HUDEP-2 (cell line): Measurements from ENCODE around the gene KEL.

Experiments
- DNase-seq, 76 experiments: peaks; one replicate each; lab custom pipeline; 2025; ENCODE audit not compliant: unreplicated experiment in 76 of 76; lab: John Stamatoyannopoulos, UW

The KEL gene

DNA sequence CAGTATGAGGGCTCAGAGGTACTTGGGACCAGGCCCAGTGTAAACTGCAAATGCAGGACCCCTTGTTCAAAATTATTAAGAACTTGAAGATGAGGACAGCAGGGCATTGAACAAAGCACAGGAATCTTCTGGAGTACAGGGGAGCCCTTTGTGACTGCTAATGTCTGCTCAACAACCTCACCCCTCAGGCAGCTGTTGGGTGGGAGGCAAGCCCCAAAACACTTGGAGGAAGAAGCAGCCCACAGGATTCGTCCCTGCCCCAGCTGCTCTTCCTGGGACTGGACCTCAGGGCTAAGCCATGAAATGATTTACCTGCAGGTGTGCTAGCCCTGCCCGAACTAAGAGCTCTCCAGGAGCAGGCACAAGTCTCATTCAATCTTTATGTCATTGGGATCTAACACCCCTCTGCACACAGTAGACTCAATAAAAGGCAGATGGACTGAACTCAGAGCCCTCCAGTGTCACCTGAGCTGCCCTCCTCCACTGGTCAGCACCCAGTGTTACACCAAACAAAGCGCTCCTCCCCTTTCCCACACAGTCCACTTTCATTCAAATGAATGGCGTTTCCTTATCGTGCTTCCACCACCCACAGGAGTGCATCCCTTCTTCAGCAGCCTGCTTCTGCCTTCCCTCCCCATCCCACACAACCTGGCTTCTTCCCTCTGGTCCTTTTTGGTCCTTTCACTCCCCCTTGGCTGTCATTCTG, 29.6 kb downstream of the KEL start:
- DNase-seq = no peak

- DNase-seq = no peak
These were observed 31.9 kb downstream of the KEL start for GRCh38 chr7:142930126-142930730.

DNA sequence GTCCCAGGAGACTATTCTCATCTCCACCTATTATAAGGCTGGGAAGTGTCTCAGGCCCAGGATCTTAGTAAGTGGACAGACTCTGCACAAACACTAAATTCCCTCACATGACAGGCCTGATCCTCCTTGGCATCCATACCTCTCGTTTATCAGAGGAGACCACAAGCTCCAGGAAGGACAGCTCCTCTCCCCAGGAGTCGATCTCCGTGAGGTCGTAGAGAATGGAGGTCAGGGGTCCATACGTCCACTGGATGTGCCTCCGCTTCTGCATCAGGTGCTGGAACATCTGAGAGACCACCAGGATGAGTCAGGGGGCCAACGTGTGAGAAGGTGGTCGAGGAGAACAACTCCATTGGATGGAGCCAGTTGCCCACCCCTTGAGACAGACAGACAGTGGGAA, 34.2 kb downstream of the KEL start:
- no peak for DNase-seq

GRCh38 chr7:142927085-142927745, 34.9 kb downstream of the KEL start:
- no peak for DNase-seq

GRCh38 chr7:142925413-142925812, 36.8 kb downstream of the KEL start:
- DNase-seq = peak in 7 of 76 experiments; percentile 8 to 30 (median 16)

- DNase-seq = no peak
These were observed 38.8 kb downstream of the KEL start for GRCh38 chr7:142923391-142923790.

GRCh38 chr7:142919656-142920055, 42.5 kb downstream of the KEL start:
- DNase-seq = no peak

- DNase-seq = no peak
These were observed 43.3 kb downstream of the KEL start for GRCh38 chr7:142918901-142919300.

DNA sequence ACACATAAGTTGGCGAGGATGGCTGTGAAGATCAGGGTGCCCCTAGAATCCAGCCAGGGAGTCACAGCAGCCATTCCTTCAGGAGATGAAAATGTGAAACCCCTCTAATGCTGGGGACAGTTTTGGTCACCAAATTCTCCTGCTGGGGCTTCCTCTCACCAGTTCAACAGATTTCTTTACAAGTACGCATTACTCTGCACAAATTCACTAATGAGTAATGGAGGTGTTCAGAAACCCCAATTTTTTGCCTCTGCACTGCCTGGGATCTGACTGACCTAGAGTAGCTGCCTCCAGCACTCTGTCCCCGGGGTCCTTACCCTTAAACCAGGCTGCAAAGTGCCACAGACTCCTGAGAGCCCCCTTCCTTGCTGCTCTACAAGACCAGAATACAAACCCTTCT, 44.7 kb downstream of the KEL start:
- DNase-seq = no peak

- DNase-seq = no peak
These were observed 45.7 kb downstream of the KEL start for GRCh38 chr7:142916508-142916907.

GRCh38 chr7:142915315-142915714, 46.8 kb downstream of the KEL start:
- no peak for DNase-seq

GRCh38 chr7:142914121-142914520, 48.0 kb downstream of the KEL start:
- no peak for DNase-seq

GRCh38 chr7:142913566-142913965, 48.6 kb downstream of the KEL start:
- DNase-seq = no peak

DNA sequence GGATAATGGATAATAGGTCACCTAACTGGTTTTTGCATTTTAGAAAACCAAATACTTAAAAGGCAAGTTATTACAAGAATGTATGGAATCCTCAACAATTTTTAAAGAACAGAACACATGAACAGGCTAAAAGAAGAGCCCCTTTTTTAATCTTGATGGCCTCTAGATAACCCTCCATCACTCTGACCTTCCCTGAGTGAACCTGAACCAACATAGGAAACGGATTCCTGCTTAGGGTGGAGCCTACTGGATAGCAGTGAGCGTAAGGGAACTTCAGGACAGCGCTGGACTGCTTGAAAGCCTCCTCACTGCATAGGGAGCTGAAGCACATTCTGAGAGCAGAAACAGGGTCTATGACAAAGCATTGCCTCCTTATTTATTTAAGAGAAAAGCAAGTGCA, 49.1 kb downstream of the KEL start:
- DNase-seq = no peak

DNA sequence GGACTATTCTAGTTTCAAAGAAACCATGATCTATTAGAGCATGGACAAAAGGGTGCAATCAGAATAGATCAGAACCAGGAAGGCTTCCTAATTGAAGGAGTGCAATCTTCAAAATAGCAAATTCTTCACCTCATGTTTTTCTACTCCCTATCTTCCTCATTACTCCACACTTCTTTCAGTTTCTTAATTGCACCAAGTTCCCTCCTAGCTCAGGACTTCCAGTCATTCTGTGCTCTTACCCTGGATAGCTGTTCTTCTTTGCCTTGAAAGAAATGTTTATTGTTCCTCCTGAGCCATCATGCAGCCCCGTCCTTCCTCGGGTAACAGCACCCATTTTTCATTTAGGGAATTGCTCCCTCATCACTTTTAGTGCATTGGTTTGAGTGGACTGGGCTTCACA, 51.7 kb downstream of the KEL start:
- no peak for DNase-seq

DNA sequence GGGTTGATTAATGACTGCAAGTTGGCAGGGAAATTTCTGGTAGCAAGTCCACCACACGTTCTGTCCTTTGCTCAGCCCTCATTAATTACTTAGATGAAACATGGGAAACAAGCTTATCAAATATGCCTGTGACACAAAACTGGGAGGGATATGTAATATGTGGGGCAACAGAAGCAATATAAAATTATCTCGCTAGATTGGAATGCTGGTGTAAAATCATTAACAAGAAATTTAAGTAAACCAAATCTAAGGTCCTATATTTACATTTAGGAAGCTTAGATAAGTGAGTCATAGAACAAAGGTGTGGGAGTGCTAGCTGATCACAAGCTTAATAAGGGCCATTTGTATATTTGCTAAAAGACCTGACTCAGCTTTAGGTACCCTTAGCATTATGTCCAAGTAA, 52.1 kb downstream of the KEL start:
- no peak for DNase-seq

DNA sequence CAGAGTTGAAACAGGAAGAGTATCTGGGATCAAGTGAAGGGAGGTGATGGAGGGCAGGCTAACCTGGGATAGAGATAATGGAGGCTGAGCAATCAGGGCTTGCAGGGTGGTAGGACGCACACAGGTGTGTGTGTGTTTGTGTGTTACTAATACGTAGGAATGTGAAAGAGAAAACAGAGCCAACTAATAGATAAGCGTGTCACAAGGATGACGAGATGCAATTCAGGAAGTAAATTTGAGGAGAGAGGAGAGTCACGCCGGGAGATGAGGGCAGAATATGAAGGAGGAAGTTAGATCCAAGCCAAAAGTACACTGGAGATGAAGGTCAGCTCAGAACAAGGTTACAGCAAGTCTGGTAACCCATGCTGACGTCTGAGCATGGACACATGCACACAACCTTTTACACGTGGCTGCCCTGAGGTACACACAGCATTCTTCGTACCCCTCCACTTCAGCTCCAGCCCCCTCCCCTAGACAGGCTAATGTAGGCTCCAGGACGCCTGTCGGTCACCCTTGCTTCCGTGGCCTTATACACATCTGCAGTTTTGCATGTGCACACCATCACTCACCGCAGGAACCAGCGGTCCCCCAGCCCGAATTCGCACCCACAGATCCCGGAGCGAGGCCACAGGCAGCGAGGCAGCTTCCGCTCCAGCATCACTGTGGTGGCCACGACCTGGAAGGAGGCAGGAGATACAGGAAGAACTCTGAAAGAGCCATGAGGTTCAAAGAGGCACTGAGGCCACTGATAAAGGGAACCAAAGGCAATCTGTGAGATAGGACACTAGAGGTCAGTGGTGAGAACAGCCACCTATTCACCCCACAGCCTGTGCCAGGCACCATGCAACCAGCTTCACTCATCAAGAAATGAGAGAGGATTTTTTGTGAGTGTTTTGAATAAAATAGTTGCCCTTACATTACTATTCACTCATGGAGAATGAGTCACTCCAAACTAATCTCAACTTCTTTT, 53.0 kb downstream of the KEL start:
- peak in 22 of 76 experiments; percentile 2 to 43 (median 16) for DNase-seq

DNA sequence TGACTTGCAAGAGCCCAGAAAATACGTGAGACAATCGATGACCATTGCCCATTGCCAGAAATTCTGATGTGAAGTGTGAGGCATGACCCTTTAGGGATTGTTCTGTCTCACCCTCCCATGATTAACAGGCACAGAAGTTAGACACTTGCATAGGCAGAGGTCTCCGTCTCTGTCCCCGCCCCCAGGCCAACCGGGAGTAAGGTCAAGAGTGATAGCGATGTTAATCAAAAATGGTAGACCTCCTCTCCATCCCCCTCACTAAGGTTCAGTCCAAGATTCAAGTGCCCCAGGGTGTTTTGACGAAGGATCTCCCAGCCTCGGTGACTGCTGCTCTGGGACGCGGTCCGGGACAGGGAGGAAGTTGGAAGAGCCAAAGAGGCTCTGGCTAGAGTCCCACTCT, 53.9 kb downstream of the KEL start:
- DNase-seq = no peak

GRCh38 chr7:142906643-142907042, 55.5 kb downstream of the KEL start:
- DNase-seq = no peak

- DNase-seq = no peak
These were observed 56.4 kb downstream of the KEL start for GRCh38 chr7:142905759-142906158.

DNA sequence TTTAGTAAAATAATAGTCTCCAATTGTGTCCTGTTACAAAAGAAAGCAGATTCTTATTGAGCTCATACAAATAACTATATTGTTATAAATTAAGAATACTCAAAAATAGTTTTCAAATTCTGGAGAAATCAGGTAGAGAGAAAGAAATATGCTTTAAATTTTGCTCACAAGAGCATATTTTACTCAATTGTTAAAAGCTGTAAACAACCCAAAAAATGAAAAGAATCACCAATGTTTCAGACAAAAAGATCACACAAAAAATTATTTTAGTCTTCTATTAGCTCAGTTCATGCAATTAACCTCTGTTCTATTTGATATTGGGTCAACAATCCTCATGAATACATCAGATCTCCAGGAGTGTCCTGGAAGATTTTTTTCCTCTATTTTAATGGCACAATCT, 58.0 kb downstream of the KEL start:
- no peak for DNase-seq
